ENCODE measurements around the gene SLF2. TPM values are rescaled to one million over a fixed set of nuclear protein-coding genes. Genes with fewer than 3 reads are reported as not detected.

Gene SLF2
- total RNA-seq, 1 experiment from 2014 or later = 23.1 TPM

- H3K9ac ChIP-seq (ENCODE audit: extremely low read depth, insufficient read length, low read length) = no peak overlapping the region
- no peak overlapping the region; a peak in 1 of 7 replicates for H3K27ac Mint-ChIP-seq
- no peak for DNase-seq
- peaks cover 0 to 2% of the 10 kb centered on the region in 2 experiments; a peak in 3 of 5 replicates for H3K9me3 Mint-ChIP-seq
- H3K23me2 ChIP-seq (ENCODE audit: insufficient read length, low read depth, low read length, poor library complexity, severe bottlenecking) = peaks cover 8% of the 10 kb centered on the region
- H2BK20ac ChIP-seq (ENCODE audit: low read depth, low read length, poor library complexity, severe bottlenecking) = no peak overlapping the region
- no peak overlapping the region for H2AK5ac ChIP-seq (ENCODE audit: insufficient read length, low read length)
- no peak overlapping the region for H2BK12ac ChIP-seq (ENCODE audit: insufficient read length, low read depth, low read length)
- peaks cover 14% of the 10 kb centered on the region; the same call in 1 of the 2 replicates for H3K79me2 ChIP-seq (ENCODE audit: insufficient read depth, low read length)
- WGBS (ENCODE audit: extremely low coverage, insufficient read length, low lambda C conversion rate) = no CpG with 5 or more reads among the region's 2 CpGs
- H3K27me3 Mint-ChIP-seq (ENCODE audit: low read depth) = no peaks in the 10 kb centered on the region
- H3K4me1 Mint-ChIP-seq = peaks cover 9 to 16% of the 10 kb centered on the region in 2 experiments
- no peak overlapping the region for H2BK5ac ChIP-seq (ENCODE audit: insufficient read length, low read length)
- no peak overlapping the region for H3K27ac ChIP-seq (ENCODE audit: insufficient read length, low read depth, low read length)
- H4K91ac ChIP-seq (ENCODE audit: insufficient read length, low read depth, low read length) = no peak overlapping the region
- H3K23ac ChIP-seq (ENCODE audit: insufficient read length, low read depth, low read length) = no peak overlapping the region
- H4K8ac ChIP-seq (replicated peaks; ENCODE audit: insufficient read length, low read depth, low read length) = no peak overlapping the region
- no peak overlapping the region for H2AFZ ChIP-seq (ENCODE audit: low read length)
- peaks cover 14% of the 10 kb centered on the region for H3K79me1 ChIP-seq (ENCODE audit: insufficient read depth, low read depth, low read length, poor library complexity, severe bottlenecking)
- H3K4me1 ChIP-seq (ENCODE audit: insufficient read depth, low read length) = no peaks in the 10 kb centered on the region; the same call in 1 of the 2 replicates
- H3K4me2 ChIP-seq (ENCODE audit: insufficient read depth, insufficient read length, low read length) = no peak overlapping the region
- H3K56ac ChIP-seq (ENCODE audit: insufficient read length, low read depth, low read length) = no peak overlapping the region
- no peak overlapping the region for H3K18ac ChIP-seq (ENCODE audit: insufficient read length, low read depth, low read length)
- no peak overlapping the region for H3K14ac ChIP-seq (ENCODE audit: insufficient read depth, low read length)
- H3K4me3 Mint-ChIP-seq = no peak overlapping the region
- no peaks in the 10 kb centered on the region for H3K27me3 ChIP-seq (ENCODE audit: insufficient read depth, low read length)
- no peak overlapping the region for H4K5ac ChIP-seq (ENCODE audit: insufficient read length, low read depth, low read length)
- no peaks in the 10 kb centered on the region for H4K20me1 ChIP-seq (ENCODE audit: control insufficient read depth, insufficient read depth, insufficient read length)
- H3K36me3 Mint-ChIP-seq (ENCODE audit: insufficient read depth in 1 of 3, low read depth in 3 of 3) = peaks cover 15 to 37% (median 33%) of the 10 kb centered on the region in 3 experiments; a peak in 6 of 7 replicates
- no peak overlapping the region for H2BK15ac ChIP-seq (ENCODE audit: low read depth, low read length)
- H3T11ph ChIP-seq (ENCODE audit: low read length) = no peak overlapping the region
- H3K9me3 ChIP-seq (ENCODE audit: control insufficient read depth, low read depth, low read length) = no peaks in the 10 kb centered on the region
- no peak overlapping the region for H2BK120ac ChIP-seq (ENCODE audit: low read depth, low read length, poor library complexity, severe bottlenecking)
- no peak for TF ChIP-seq CTCF (conservative IDR thresholded peaks at IDR 0.05)
- H3K4ac ChIP-seq (ENCODE audit: low read depth, low read length) = no peak overlapping the region
These were observed 72.0 kb downstream of the SLF2 start for GRCh38 chr10:100984672-100985177.

Measured in H9 (cell line).